ENCODE results near the gene CCND3.

- no peak for TF ChIP-seq CTCF (IDR thresholded peaks at IDR 0.05; ENCODE audit: low read depth, low read length)
- TF ChIP-seq POLR2A (IDR thresholded peaks at IDR 0.05; ENCODE audit: extremely low read depth, insufficient read length): no peak
These were observed 15.5 kb upstream of the CCND3 start for GRCh38 chr6:41957117-41957516.

All from NB4 (cell line).